GM19455 (cell line): ENCODE results near the gene TRIM4.

ENCODE experiments used
- ATAC-seq: cut with Tn5 transposase; IDR thresholded peaks from one replicate; pipeline ENCODE4 v1.9.1; 2021; ENCODE audit not compliant: unreplicated experiment

Gene TRIM4

DNA sequence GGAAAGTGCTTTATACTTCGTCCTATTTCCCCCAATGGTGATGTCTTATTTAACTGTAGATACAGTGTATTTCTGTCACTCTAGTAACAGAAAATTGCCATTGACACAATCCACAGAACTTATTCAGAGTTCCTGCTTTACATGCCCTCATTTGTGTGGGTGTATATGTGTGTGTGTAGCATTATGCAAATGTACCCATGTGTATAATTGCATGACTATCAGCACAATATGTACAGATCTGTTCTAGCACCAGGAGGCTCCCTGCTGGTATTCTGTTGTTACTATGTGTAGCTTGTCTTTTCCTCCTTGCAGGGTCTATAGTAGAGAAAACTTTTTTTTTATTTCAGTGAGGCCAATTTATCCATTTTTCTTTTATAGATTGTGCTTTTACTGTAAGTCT lies 75.0 kb downstream of the TRIM4 start:
- ATAC-seq, result no peak

- no peak for ATAC-seq
Measured at GRCh38 chr7:99843808-99844207, 75.5 kb downstream of the TRIM4 start.

DNA sequence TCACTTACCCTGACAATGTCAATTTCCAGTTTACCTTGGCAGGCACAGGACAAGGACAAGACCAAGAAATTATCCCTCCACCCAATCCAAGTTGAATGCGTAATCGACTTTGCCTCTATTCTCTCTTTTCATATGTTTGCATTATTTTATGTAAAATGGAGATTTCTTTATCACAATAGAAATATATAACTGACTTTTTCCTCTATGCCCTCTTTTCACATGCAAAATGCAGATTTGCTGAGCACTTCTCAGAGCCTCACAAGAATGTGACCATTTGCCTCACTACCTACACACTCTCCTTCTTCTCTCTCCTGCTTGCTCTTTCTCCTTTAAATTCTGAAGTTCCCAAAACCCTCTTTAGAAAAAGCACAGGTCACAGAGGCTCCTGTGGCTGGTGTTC lies 76.4 kb downstream of the TRIM4 start:
- ATAC-seq, result no peak
